Neuronal stem cell (in vitro differentiated cells): ENCODE results near the gene TACC2.
"Not testable (repeated sequence)": the region's sequence is repeated elsewhere in the genome, so short reads cannot be mapped to it uniquely, and the experiment has no call there.

Experiments
- DNase-seq: peaks from one replicate; pipeline ENCODE4 v3.0.0-alpha.2; 2013; ENCODE audit warnings: low spot score
- H2AFZ ChIP-seq: one replicate; pipeline ENCODE4 v1.6.1; 2013; ENCODE audit warnings: mild to moderate bottlenecking, low read length, inconsistent platforms
- H2AK5ac ChIP-seq: 2 replicates; pipeline ENCODE4 v1.6.1; 2013; ENCODE audit warnings: low read depth, mild to moderate bottlenecking, inconsistent platforms, low read length, moderate library complexity, mixed read lengths
- H2BK120ac ChIP-seq: 2 replicates; pipeline ENCODE4 v1.6.1; 2013; ENCODE audit warnings: low read depth, mild to moderate bottlenecking, inconsistent platforms, low read length, moderate library complexity, mixed read lengths
- H2BK12ac ChIP-seq: one replicate; pipeline ENCODE4 v1.6.1; 2013; ENCODE audit warnings: low read length, inconsistent platforms
- H2BK15ac ChIP-seq: 2 replicates; pipeline ENCODE4 v1.6.1; 2013; ENCODE audit warnings: mild to moderate bottlenecking, low read length, inconsistent platforms, mixed read lengths
- H2BK5ac ChIP-seq: one replicate; pipeline ENCODE4 v1.6.1; 2013; ENCODE audit warnings: inconsistent platforms, mild to moderate bottlenecking, low read length, moderate library complexity
- H3K14ac ChIP-seq: one replicate; pipeline ENCODE4 v1.6.1; 2013; ENCODE audit warnings: low read length, inconsistent platforms
- H3K18ac ChIP-seq: 2 replicates; pipeline ENCODE4 v1.6.1; 2013; ENCODE audit warnings: low read length, inconsistent platforms
- H3K23ac ChIP-seq: 2 replicates; pipeline ENCODE4 v1.6.1; 2013; ENCODE audit warnings: low read depth, mild to moderate bottlenecking, mixed read lengths, low read length, inconsistent platforms; ENCODE audit not compliant: poor library complexity
- H3K27ac ChIP-seq: replicated peaks from 3 replicates; pipeline ENCODE4 v1.5.1; 2013; ENCODE audit warnings: low read length, inconsistent platforms
- H3K27me3 ChIP-seq, 3 experiments: 2 replicates each; pipeline ENCODE4 v1.6.1; 2013; ENCODE audit warnings: low read length in 3 of 3, mild to moderate bottlenecking in 2 of 3, inconsistent platforms in 1 of 3, low read depth in 1 of 3, mixed read lengths in 1 of 3, moderate library complexity in 1 of 3; ENCODE audit not compliant: control insufficient read depth in 3 of 3, insufficient read depth in 3 of 3
- H3K36me3 ChIP-seq, 2 donors: replicated peaks in 1 of 2; 2 replicates each; pipeline ENCODE4 v1.6.1; 2013; ENCODE audit warnings: low read length in 2 of 2; ENCODE audit not compliant: control insufficient read depth in 2 of 2, insufficient read depth in 2 of 2
- H3K4ac ChIP-seq: 2 replicates; pipeline ENCODE4 v1.6.1; 2013; ENCODE audit warnings: inconsistent platforms, mild to moderate bottlenecking, low read length, moderate library complexity
- H3K4me1 ChIP-seq, 2 donors: 1 replicate in 1 of 2; 2 replicates in 1 of 2; pipeline ENCODE4 v1.6.1; 2013; ENCODE audit warnings: low read length in 2 of 2, low read depth in 1 of 2; ENCODE audit not compliant: control insufficient read depth in 2 of 2, insufficient read depth in 1 of 2
- H3K4me2 ChIP-seq: one replicate; pipeline ENCODE4 v1.6.1; 2013; ENCODE audit warnings: mild to moderate bottlenecking, low read length, inconsistent platforms; ENCODE audit not compliant: insufficient read depth, poor library complexity, severe bottlenecking
- H3K4me3 ChIP-seq, 2 donors: 2 replicates each; pipeline ENCODE4 v1.5.1; 2013; ENCODE audit warnings: low read length in 2 of 2, mild to moderate bottlenecking in 2 of 2, inconsistent platforms in 1 of 2, moderate library complexity in 1 of 2
- H3K79me1 ChIP-seq: one replicate; pipeline ENCODE4 v1.6.1; 2013; ENCODE audit warnings: low read depth, mild to moderate bottlenecking, inconsistent platforms, low read length, moderate library complexity
- H3K9ac ChIP-seq: one replicate; pipeline ENCODE4 v1.6.1; 2013; ENCODE audit warnings: mild to moderate bottlenecking, low read depth, low read length, inconsistent platforms; ENCODE audit not compliant: poor library complexity
- H3K9me3 ChIP-seq, 2 donors: replicated peaks in 1 of 2; 2 replicates each; pipeline versions ENCODE3 to v1.6.1; 2013; ENCODE audit warnings: low read length in 2 of 2, mild to moderate bottlenecking in 2 of 2, inconsistent platforms in 1 of 2, low read depth in 1 of 2, mixed read lengths in 1 of 2, moderate library complexity in 1 of 2; ENCODE audit not compliant: control insufficient read depth in 2 of 2, insufficient read depth in 1 of 2
- H4K8ac ChIP-seq: one replicate; pipeline ENCODE4 v1.6.1; 2013; ENCODE audit warnings: low read depth, mild to moderate bottlenecking, inconsistent platforms, low read length, moderate library complexity
- H4K91ac ChIP-seq: one replicate; pipeline ENCODE4 v1.6.1; 2013; ENCODE audit warnings: low read length, low read depth, mild to moderate bottlenecking, inconsistent platforms; ENCODE audit not compliant: poor library complexity
- WGBS, 2 donors: extraction: QIAGEN DNeasy Blood & Tissue Kit; methylation state at CpG; one replicate each; pipeline ENCODE4 v1.1.7; 2013; ENCODE audit warnings: missing lambda C conversion rate in 2 of 2, mixed read lengths in 1 of 2; ENCODE audit not compliant: insufficient read length in 2 of 2, insufficient replicate concordance in 1 of 2; ENCODE audit errors: extremely low coverage in 2 of 2; 5-methylcytosine and 5-hydroxymethylcytosine counted together

The TACC2 gene

GRCh38 chr10:122075171-122075570 is 86.2 kb downstream of the TACC2 start:
- Histone ChIP-seq H3K4me2 (no peak overlapping the region), H4K8ac (peak overlapping the region; percentile 76), H3K18ac (no peak overlapping the region), H2AFZ (no peak overlapping the region), H2BK5ac (no peak overlapping the region), H2BK15ac (no peak overlapping the region), H3K9me3 (no peaks in the 10 kb centered on the region), H3K23ac (no peak overlapping the region), H2BK12ac (no peak overlapping the region), H3K14ac (no peak overlapping the region), H3K9ac (no peak overlapping the region), H3K4me1 (no peaks in the 10 kb centered on the region), H2BK120ac (no peak overlapping the region), H3K4ac (no peak overlapping the region), H3K27me3 (peaks cover 0 to 1% (median 0%) of the 10 kb centered on the region in 3 experiments), H3K27ac (no peak overlapping the region), H3K79me1 (no peaks in the 10 kb centered on the region), H3K4me3 (no peak overlapping the region), H4K91ac (no peak overlapping the region), H2AK5ac (no peak overlapping the region), H3K36me3 (no peaks in the 10 kb centered on the region)
- no CpG with 5 or more reads among the region's 9 CpGs for WGBS, 2 donors
- DNase-seq: no peak

DNA sequence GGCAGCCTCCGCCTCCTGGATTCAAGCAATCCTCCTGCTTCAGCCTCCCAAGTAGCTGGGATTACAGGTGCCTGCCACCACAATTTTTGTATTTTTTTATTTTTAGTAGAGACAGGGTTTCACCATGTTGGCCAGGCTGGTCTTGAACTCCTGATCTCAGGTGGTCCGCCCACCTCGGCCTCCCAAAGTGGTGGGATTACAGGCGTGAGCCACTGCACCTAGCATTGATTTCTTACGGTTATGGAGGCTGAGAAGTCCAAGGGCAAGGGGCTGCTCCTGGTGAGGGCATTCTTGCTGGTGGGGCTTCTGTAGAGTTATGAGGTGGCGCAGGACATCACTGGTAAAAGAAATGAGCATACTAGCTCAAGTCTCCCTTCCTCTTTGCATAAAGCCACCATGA is 86.9 kb downstream of the TACC2 start:
- no CpG with 5 or more reads among the region's 6 CpGs for WGBS, 2 donors

DNA sequence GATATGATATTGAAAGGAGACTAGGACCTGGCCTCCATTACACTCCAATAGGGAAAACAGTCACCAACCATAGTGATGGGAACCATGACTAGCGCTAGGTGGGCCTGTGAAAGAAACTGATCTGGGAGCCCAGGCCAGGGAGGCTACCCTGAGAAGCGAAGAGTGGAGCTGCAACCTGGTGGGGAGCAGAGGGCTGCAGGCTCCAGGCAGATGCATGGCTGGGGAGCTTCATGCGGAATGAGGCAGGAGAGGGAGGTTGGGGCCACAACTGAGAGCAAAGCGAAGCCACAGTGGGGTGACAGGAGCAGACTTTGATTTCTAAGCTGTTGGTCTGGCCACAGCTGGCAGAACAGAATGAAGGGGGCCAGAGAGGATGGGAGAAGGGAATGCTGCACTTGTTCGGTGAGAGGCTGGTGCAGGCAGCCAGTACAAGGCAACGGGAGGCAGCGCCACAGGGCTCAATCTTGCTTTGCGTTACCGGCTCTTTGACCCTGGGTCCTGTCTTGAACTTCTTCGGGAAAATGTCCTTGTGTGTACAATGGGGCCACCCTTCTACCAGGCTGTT is 88.4 kb downstream of the TACC2 start:
- Histone ChIP-seq H2AFZ (no peak overlapping the region), H2BK15ac (no peak overlapping the region), H3K14ac (no peak overlapping the region), H3K4me3 (no peak overlapping the region), H3K36me3 (no peaks in the 10 kb centered on the region), H3K27ac (no peak overlapping the region), H3K4me1 (no peaks in the 10 kb centered on the region), H4K8ac (no peak overlapping the region), H3K9ac (no peak overlapping the region), H3K18ac (no peak overlapping the region), H3K79me1 (no peaks in the 10 kb centered on the region), H3K23ac (peak overlapping the region; percentile 4), H2BK12ac (no peak overlapping the region), H3K4me2 (no peak overlapping the region), H3K27me3 (peaks cover 0 to 1% (median 0%) of the 10 kb centered on the region in 3 experiments), H2BK120ac (no peak overlapping the region), H3K4ac (no peak overlapping the region), H2BK5ac (no peak overlapping the region), H4K91ac (no peak overlapping the region), H3K9me3 (no peaks in the 10 kb centered on the region), H2AK5ac (no peak overlapping the region)
- no peak for DNase-seq
- WGBS, 2 donors: no CpG with 5 or more reads among the region's 10 CpGs

More for the DNA sequence above, 86.9 kb downstream of the TACC2 start:
- H4K91ac ChIP-seq, DNase-seq, H2BK12ac ChIP-seq, H3K27me3 ChIP-seq, H2BK120ac ChIP-seq, H2AFZ ChIP-seq, H3K79me1 ChIP-seq, H3K36me3 ChIP-seq, H4K8ac ChIP-seq, H3K14ac ChIP-seq, H2AK5ac ChIP-seq, H3K4ac ChIP-seq, H3K4me1 ChIP-seq, H3K4me3 ChIP-seq, H3K27ac ChIP-seq, H3K9ac ChIP-seq, H3K23ac ChIP-seq, H2BK15ac ChIP-seq, H3K4me2 ChIP-seq, H3K9me3 ChIP-seq, H3K18ac ChIP-seq, H2BK5ac ChIP-seq: not testable (repeated sequence)

DNA sequence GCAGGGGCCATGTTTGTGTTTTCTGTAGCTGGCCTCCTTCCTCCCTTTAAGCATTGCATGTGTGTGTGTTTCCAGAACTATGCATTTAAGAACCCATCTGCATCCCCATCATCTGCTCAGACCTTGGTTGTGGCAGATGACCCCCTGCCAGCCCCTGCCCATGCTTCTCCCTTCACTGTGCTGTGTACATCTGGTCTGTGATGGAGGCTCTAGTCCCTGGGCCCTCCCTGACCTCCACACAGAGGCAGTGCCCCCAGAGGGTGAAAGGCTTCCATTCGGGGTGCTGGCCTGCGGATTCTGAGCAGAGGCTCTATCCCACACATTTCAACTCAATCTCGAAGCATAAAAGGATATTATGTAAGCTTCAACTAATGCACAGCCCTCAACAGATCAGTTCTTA is 89.4 kb downstream of the TACC2 start:
- peak overlapping the region; percentile 19 for H4K8ac ChIP-seq
- no CpG with 5 or more reads among the region's 3 CpGs for WGBS, 2 donors

More for the DNA sequence above, 89.4 kb downstream of the TACC2 start:
- Histone ChIP-seq H3K4me2 (no peak overlapping the region), H2BK12ac (no peak overlapping the region), H3K14ac (no peak overlapping the region), H3K23ac (no peak overlapping the region), H3K18ac (no peak overlapping the region), H3K4ac (no peak overlapping the region), H3K9ac (no peak overlapping the region), H3K36me3 (no peaks in the 10 kb centered on the region), H2AFZ (no peak overlapping the region), H3K27ac (no peak overlapping the region), H3K9me3 (no peaks in the 10 kb centered on the region), H3K27me3 (peaks cover 0 to 1% (median 0%) of the 10 kb centered on the region in 3 experiments), H2BK5ac (no peak overlapping the region), H3K4me3 (no peak overlapping the region), H3K4me1 (no peaks in the 10 kb centered on the region), H3K79me1 (no peaks in the 10 kb centered on the region), H2BK120ac (no peak overlapping the region), H2AK5ac (no peak overlapping the region), H4K91ac (no peak overlapping the region), H2BK15ac (no peak overlapping the region)
- no peak for DNase-seq
